ENCODE data around the gene CCER1. TPM values are rescaled to one million over a fixed set of nuclear protein-coding genes. Genes with fewer than 3 reads are reported as not detected.

CCER1 gene
- total and polyA plus RNA-seq, 8 donors, result not detected

- Histone ChIP-seq H3K4me3 (no peak overlapping the region), H3K36me3 (no peaks in the 10 kb centered on the region), H3K27ac (no peak overlapping the region), H3K4me1 (no peaks in the 10 kb centered on the region), H3K9me3 (no peaks in the 10 kb centered on the region), H3K27me3 (no peaks in the 10 kb centered on the region)
- intact Hi-C loops (cut with DNase I; ENCODE audit: low total_unique reads), result no loop called here
- 0 to 30% (median 0%) methylated on average over 1 of the region's 1 CpG for WGBS, 5 donors
- no peak for DNase-seq
- TF ChIP-seq CTCF (IDR thresholded peaks at IDR 0.05), result no peak
- no peak for TF ChIP-seq POLR2AphosphoS5 (IDR thresholded peaks at IDR 0.05)
- TF ChIP-seq POLR2A (IDR thresholded peaks at IDR 0.05), result no peak
- TF ChIP-seq EP300 (IDR thresholded peaks at IDR 0.05), result no peak
These were observed 14.4 kb upstream of the CCER1 start for GRCh38 chr12:90969346-90969745.

GRCh38 chr12:90965204-90965603 is 10.2 kb upstream of the CCER1 start:
- 69 to 82% (median 80%) methylated on average over 2 of the region's 2 CpGs for WGBS, 5 donors
- Histone ChIP-seq H3K9me3 (no peaks in the 10 kb centered on the region), H3K36me3 (no peaks in the 10 kb centered on the region), H3K27ac (no peak overlapping the region), H3K4me3 (no peak overlapping the region), H3K4me1 (no peaks in the 10 kb centered on the region), H3K27me3 (no peaks in the 10 kb centered on the region)
- TF ChIP-seq CTCF (IDR thresholded peaks at IDR 0.05) (no peak), EP300 (IDR thresholded peaks at IDR 0.05) (no peak), POLR2AphosphoS5 (IDR thresholded peaks at IDR 0.05) (no peak), POLR2A (IDR thresholded peaks at IDR 0.05) (no peak)
- no peak for DNase-seq
- intact Hi-C loops (cut with DNase I; ENCODE audit: low total_unique reads), result no loop called here

GRCh38 chr12:90964616-90965015 is 9.6 kb upstream of the CCER1 start:
- TF ChIP-seq CTCF (IDR thresholded peaks at IDR 0.05) (no peak), POLR2A (IDR thresholded peaks at IDR 0.05) (no peak), POLR2AphosphoS5 (IDR thresholded peaks at IDR 0.05) (no peak), EP300 (IDR thresholded peaks at IDR 0.05) (no peak)
- Histone ChIP-seq H3K9me3 (no peaks in the 10 kb centered on the region), H3K4me3 (no peak overlapping the region), H3K27me3 (no peaks in the 10 kb centered on the region), H3K36me3 (no peaks in the 10 kb centered on the region), H3K4me1 (no peaks in the 10 kb centered on the region), H3K27ac (no peak overlapping the region)
- WGBS, 5 donors, result 20 to 47% (median 36%) methylated on average over 2 of the region's 2 CpGs
- intact Hi-C loops (cut with DNase I; ENCODE audit: low total_unique reads), result no loop called here
- DNase-seq, result no peak

GRCh38 chr12:90963946-90964345 is 9.0 kb upstream of the CCER1 start:
- no peaks in the 10 kb centered on the region for H3K4me1 ChIP-seq
- 75 to 86% (median 78%) methylated on average over 6 of the region's 6 CpGs for WGBS, 5 donors

More at GRCh38 chr12:90963946-90964345, 9.0 kb upstream of the CCER1 start:
- H3K4me3 ChIP-seq, result no peak overlapping the region
- H3K36me3 ChIP-seq, result no peaks in the 10 kb centered on the region
- no peaks in the 10 kb centered on the region for H3K9me3 ChIP-seq
- H3K27me3 ChIP-seq, result no peaks in the 10 kb centered on the region
- no peak for TF ChIP-seq POLR2AphosphoS5 (IDR thresholded peaks at IDR 0.05)
- TF ChIP-seq POLR2A (IDR thresholded peaks at IDR 0.05), result no peak
- TF ChIP-seq CTCF (IDR thresholded peaks at IDR 0.05), result no peak
- no peak for TF ChIP-seq EP300 (IDR thresholded peaks at IDR 0.05)
- H3K27ac ChIP-seq, result no peak overlapping the region
- intact Hi-C loops (cut with DNase I; ENCODE audit: low total_unique reads), result no loop called here
- DNase-seq, result no peak
